Osteocyte (in vitro differentiated cells): ENCODE results near the gene SULT4A1. TPM values are rescaled to one million over a fixed set of nuclear protein-coding genes. Genes with fewer than 3 reads are reported as not detected.

Source experiments
- DNase-seq: peaks from one replicate; pipeline ENCODE4 v3.0.0; 2021; ENCODE audit warnings: mixed read lengths; ENCODE audit not compliant: unreplicated experiment; ENCODE audit errors: extremely low spot score
- H3K27ac Mint-ChIP-seq: one replicate; pipeline ENCODE4 v1.8.0; 2021; ENCODE audit warnings: mild to moderate bottlenecking, mixed read lengths; ENCODE audit not compliant: unreplicated experiment
- H3K27me3 Mint-ChIP-seq: one replicate; pipeline ENCODE4 v1.8.0; 2021; ENCODE audit warnings: mixed read lengths; ENCODE audit not compliant: unreplicated experiment
- H3K36me3 Mint-ChIP-seq: one replicate; pipeline ENCODE4 v1.8.0; 2021; ENCODE audit warnings: mixed read lengths; ENCODE audit not compliant: unreplicated experiment
- H3K4me1 Mint-ChIP-seq: one replicate; pipeline ENCODE4 v1.8.0; 2021; ENCODE audit warnings: mixed read lengths; ENCODE audit not compliant: unreplicated experiment
- H3K4me3 Mint-ChIP-seq: one replicate; pipeline ENCODE4 v1.8.0; 2021; ENCODE audit warnings: mild to moderate bottlenecking, moderate library complexity, mixed read lengths; ENCODE audit not compliant: unreplicated experiment
- H3K9me3 Mint-ChIP-seq: one replicate; pipeline ENCODE4 v1.8.0; 2021; ENCODE audit warnings: mixed read lengths; ENCODE audit not compliant: unreplicated experiment
- CTCF ChIP-seq: fragments of 200-600 bp; sonication (generic); IDR thresholded peaks from 2 replicates; pipeline ENCODE4 v1.5.0; 2021; ENCODE audit warnings: antibody characterized with exemption, mild to moderate bottlenecking, moderate library complexity
- total RNA-seq: library from RNA; stranded (reverse); gene quantifications from 2 replicates; pipeline ENCODE4 v1.2.1, GENCODE V29; 2021

The SULT4A1 gene
- total RNA-seq, 1 donor from 2014 or later, result not detected

GRCh38 chr22:43835166-43835565, 27.1 kb downstream of the SULT4A1 start:
- no peak for TF ChIP-seq CTCF
- H3K27me3 Mint-ChIP-seq, result peaks cover 5% of the 10 kb centered on the region
- no peaks in the 10 kb centered on the region for H3K4me1 Mint-ChIP-seq
- no peak overlapping the region for H3K4me3 Mint-ChIP-seq
- no peak for DNase-seq
- H3K36me3 Mint-ChIP-seq, result no peaks in the 10 kb centered on the region
- no peaks in the 10 kb centered on the region for H3K9me3 Mint-ChIP-seq
- H3K27ac Mint-ChIP-seq, result no peak overlapping the region

- no peak overlapping the region for H3K4me3 Mint-ChIP-seq
- no peaks in the 10 kb centered on the region for H3K36me3 Mint-ChIP-seq
- H3K27me3 Mint-ChIP-seq, result peaks cover 5% of the 10 kb centered on the region
- peaks cover 2% of the 10 kb centered on the region for H3K4me1 Mint-ChIP-seq
- no peaks in the 10 kb centered on the region for H3K9me3 Mint-ChIP-seq
- TF ChIP-seq CTCF, result no peak
- no peak overlapping the region for H3K27ac Mint-ChIP-seq
- no peak for DNase-seq
These were observed 28.8 kb downstream of the SULT4A1 start for GRCh38 chr22:43833286-43834240.

GRCh38 chr22:43832393-43833265, 29.7 kb downstream of the SULT4A1 start:
- Mint-ChIP-seq H3K4me3 (no peak overlapping the region), H3K27ac (no peak overlapping the region), H3K36me3 (no peaks in the 10 kb centered on the region), H3K4me1 (peaks cover 2% of the 10 kb centered on the region), H3K27me3 (peaks cover 5% of the 10 kb centered on the region), H3K9me3 (no peaks in the 10 kb centered on the region)
- DNase-seq, result no peak
- TF ChIP-seq CTCF, result no peak

- Mint-ChIP-seq H3K27me3 (peaks cover 5% of the 10 kb centered on the region), H3K27ac (no peak overlapping the region), H3K4me1 (peaks cover 2% of the 10 kb centered on the region), H3K36me3 (no peaks in the 10 kb centered on the region), H3K9me3 (no peaks in the 10 kb centered on the region), H3K4me3 (no peak overlapping the region)
- TF ChIP-seq CTCF, result no peak
- DNase-seq, result no peak
These were observed 30.5 kb downstream of the SULT4A1 start for GRCh38 chr22:43831561-43832392.
